BE2C (cell line): Measurements from ENCODE around the gene GPC6.

Source experiments
- DNase-seq: peaks from one replicate; pipeline ENCODE4 v3.0.0-alpha.2; 2020
- H3K27me3 ChIP-seq: fragments of 250-450 bp; sonication (Bioruptor Pico); 2 replicates; pipeline ENCODE4 v1.5.1; 2020; ENCODE audit warnings: mild to moderate bottlenecking
- H3K36me3 ChIP-seq: fragments of 250-450 bp; sonication (Bioruptor Pico); 2 replicates; pipeline ENCODE4 v1.5.1; 2020; ENCODE audit warnings: mild to moderate bottlenecking
- H3K4me1 ChIP-seq: fragments of 250-450 bp; sonication (Bioruptor Pico); 2 replicates; pipeline ENCODE4 v1.5.1; 2020
- H3K4me3 ChIP-seq: 2 replicates; pipeline ENCODE4 v1.5.1; 2011; ENCODE audit warnings: low read depth, low read length
- H3K9me3 ChIP-seq: fragments of 250-450 bp; sonication (Bioruptor Pico); 2 replicates; pipeline ENCODE4 v1.5.1; 2020
- CTCF ChIP-seq: IDR thresholded peaks from 2 replicates; pipeline ENCODE4 v1.5.1; 2012; ENCODE audit warnings: mild to moderate bottlenecking, low read depth, low read length

The GPC6 gene

GRCh38 chr13:94332359-94333096 is 1105.9 kb downstream of the GPC6 start:
- H3K4me1 ChIP-seq: peaks cover 5% of the 10 kb centered on the region; the same call in 1 of the 2 replicates
- TF ChIP-seq CTCF: no peak
- no peaks in the 10 kb centered on the region for H3K27me3 ChIP-seq
- H3K4me3 ChIP-seq: no peak overlapping the region
- DNase-seq: no peak
- no peaks in the 10 kb centered on the region for H3K9me3 ChIP-seq
- H3K36me3 ChIP-seq: no peaks in the 10 kb centered on the region

GRCh38 chr13:94333131-94333820 is 1106.7 kb downstream of the GPC6 start:
- Histone ChIP-seq H3K4me1 (peaks cover 5% of the 10 kb centered on the region; the same call in 1 of the 2 replicates), H3K9me3 (no peaks in the 10 kb centered on the region), H3K27me3 (no peaks in the 10 kb centered on the region), H3K4me3 (no peak overlapping the region), H3K36me3 (no peaks in the 10 kb centered on the region)
- DNase-seq: no peak
- no peak for TF ChIP-seq CTCF

GRCh38 chr13:94335761-94336526 is 1109.3 kb downstream of the GPC6 start:
- Histone ChIP-seq H3K36me3 (no peaks in the 10 kb centered on the region), H3K27me3 (no peaks in the 10 kb centered on the region), H3K4me1 (no peaks in the 10 kb centered on the region), H3K4me3 (no peak overlapping the region), H3K9me3 (no peaks in the 10 kb centered on the region)
- no peak for DNase-seq
- no peak for TF ChIP-seq CTCF

- H3K4me1 ChIP-seq: no peaks in the 10 kb centered on the region
- H3K36me3 ChIP-seq: no peaks in the 10 kb centered on the region
- H3K27me3 ChIP-seq: no peaks in the 10 kb centered on the region
- no peak for DNase-seq
- TF ChIP-seq CTCF: no peak
- H3K4me3 ChIP-seq: no peak overlapping the region
- no peaks in the 10 kb centered on the region for H3K9me3 ChIP-seq
Measured at GRCh38 chr13:94339116-94339687, 1112.6 kb downstream of the GPC6 start.

- H3K9me3 ChIP-seq: no peaks in the 10 kb centered on the region
- no peak for DNase-seq
- no peaks in the 10 kb centered on the region for H3K36me3 ChIP-seq
- no peaks in the 10 kb centered on the region for H3K27me3 ChIP-seq
- no peak for TF ChIP-seq CTCF
- no peaks in the 10 kb centered on the region; the same call in 1 of the 2 replicates for H3K4me1 ChIP-seq
- no peak overlapping the region for H3K4me3 ChIP-seq
Measured at GRCh38 chr13:94342436-94343242, 1116.0 kb downstream of the GPC6 start.
